Ovary (tissue), 3 donors: ENCODE measurements around the gene PROSER3.

ENCODE experiments used
- EP300 ChIP-seq: sonication (generic); formaldehyde crosslinking; IDR thresholded peaks from one replicate; pipeline ENCODE4 v1.6.1; 2017; ENCODE audit warnings: antibody characterized with exemption
- POLR2A ChIP-seq: fragments of 450-650 bp; IDR thresholded peaks from one replicate; pipeline ENCODE4 v1.6.1; 2017; ENCODE audit warnings: antibody characterized with exemption, mild to moderate bottlenecking, moderate library complexity
- TF ChIP-seq, protein P1 (sequence below), 3 donors: fragments of 450-650 bp in 2 of 3; fragments of 200-600 bp in 1 of 3; IDR thresholded peaks; one replicate each; pipeline versions ENCODE4 v1.5.1 to v1.8.0; 2016 to 2022; ENCODE audit warnings: antibody characterized with exemption in 3 of 3, mild to moderate bottlenecking in 1 of 3
- donor health status: DM: no; HTN: no; CAD: no.

DNA sequence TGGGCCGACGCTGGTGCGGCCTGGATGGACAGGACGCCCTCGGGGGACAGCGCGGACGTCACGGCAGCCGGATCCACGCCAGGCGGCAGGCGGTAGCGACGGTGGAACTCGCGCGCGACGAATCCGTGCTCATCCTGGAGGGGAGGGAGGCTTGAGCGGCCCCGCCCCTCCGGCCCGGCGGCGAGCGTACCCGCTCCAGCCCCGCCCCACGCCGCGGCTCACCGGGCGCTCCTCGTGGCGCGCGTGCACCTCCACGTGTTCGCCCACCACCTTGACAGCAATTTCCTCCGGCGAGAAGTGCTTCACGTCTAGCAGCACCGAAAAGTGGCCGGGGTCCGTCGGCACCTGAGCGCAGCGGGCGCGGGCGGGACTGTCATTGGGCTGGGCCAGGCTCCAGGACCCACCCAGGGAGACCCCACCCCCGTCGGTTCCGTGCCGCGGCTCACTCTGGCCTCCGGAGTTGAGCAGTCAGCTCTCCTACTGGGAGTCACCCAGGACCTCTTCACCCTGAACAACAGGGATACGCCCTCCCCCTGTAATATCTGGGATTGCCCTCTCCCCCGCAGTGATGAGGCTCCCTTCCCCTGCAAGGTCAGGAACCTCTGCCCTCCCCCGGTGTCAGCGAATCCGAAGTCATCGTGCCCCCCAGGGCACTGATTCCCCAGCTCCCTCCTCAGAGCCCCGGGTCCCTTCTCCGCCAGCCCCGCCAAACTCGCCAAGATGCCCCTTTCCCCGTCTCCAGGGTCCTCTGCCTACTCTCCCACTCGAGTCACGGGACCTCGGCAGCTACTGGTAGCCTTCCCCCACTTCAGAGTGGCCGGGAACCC is 2.2 kb upstream of the PROSER3 start:
- TF ChIP-seq POLR2A: peak; percentile 49
- TF ChIP-seq, protein P1, sequence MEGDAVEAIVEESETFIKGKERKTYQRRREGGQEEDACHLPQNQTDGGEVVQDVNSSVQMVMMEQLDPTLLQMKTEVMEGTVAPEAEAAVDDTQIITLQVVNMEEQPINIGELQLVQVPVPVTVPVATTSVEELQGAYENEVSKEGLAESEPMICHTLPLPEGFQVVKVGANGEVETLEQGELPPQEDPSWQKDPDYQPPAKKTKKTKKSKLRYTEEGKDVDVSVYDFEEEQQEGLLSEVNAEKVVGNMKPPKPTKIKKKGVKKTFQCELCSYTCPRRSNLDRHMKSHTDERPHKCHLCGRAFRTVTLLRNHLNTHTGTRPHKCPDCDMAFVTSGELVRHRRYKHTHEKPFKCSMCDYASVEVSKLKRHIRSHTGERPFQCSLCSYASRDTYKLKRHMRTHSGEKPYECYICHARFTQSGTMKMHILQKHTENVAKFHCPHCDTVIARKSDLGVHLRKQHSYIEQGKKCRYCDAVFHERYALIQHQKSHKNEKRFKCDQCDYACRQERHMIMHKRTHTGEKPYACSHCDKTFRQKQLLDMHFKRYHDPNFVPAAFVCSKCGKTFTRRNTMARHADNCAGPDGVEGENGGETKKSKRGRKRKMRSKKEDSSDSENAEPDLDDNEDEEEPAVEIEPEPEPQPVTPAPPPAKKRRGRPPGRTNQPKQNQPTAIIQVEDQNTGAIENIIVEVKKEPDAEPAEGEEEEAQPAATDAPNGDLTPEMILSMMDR (IDR thresholded peaks at IDR 0.05): no peak
- TF ChIP-seq EP300: peak; percentile 69
